Endothelial cell of umbilical vein (primary cell): ENCODE data around the gene ARHGAP45.

ENCODE experiments used
- EZH2 ChIP-seq: IDR thresholded peaks from 2 replicates; pipeline ENCODE4 v1.6.1; 2012; ENCODE audit warnings: borderline replicate concordance, low read depth, mild to moderate bottlenecking, moderate library complexity, low read length, inconsistent platforms; ENCODE audit not compliant: severe bottlenecking
- POLR2A ChIP-seq: IDR thresholded peaks from 2 replicates; pipeline ENCODE4 v1.6.1; 2012; ENCODE audit warnings: low read depth, mild to moderate bottlenecking, control low read depth, low read length
- POLR2AphosphoS5 ChIP-seq: IDR thresholded peaks from 2 replicates; pipeline ENCODE4 v1.6.1; 2012; ENCODE audit warnings: low read depth, mild to moderate bottlenecking, control low read depth, low read length, moderate library complexity; ENCODE audit not compliant: insufficient read depth
- TF ChIP-seq, protein P1 (sequence below), 2 donors: IDR thresholded peaks; 1 replicate in 1 of 2; 2 replicates in 1 of 2; pipeline ENCODE4 v1.5.1; 2011; ENCODE audit warnings: low read length in 2 of 2, mild to moderate bottlenecking in 2 of 2, moderate library complexity in 2 of 2, control low read depth in 1 of 2, inconsistent platforms in 1 of 2, low read depth in 1 of 2; ENCODE audit not compliant: insufficient read depth in 1 of 2; ENCODE audit errors: extremely low read depth in 1 of 2
- TF ChIP-seq, protein P2 (sequence below): IDR thresholded peaks from 2 replicates; pipeline ENCODE4 v1.6.1; 2011; ENCODE audit not compliant: insufficient read depth, insufficient read length

DNA sequence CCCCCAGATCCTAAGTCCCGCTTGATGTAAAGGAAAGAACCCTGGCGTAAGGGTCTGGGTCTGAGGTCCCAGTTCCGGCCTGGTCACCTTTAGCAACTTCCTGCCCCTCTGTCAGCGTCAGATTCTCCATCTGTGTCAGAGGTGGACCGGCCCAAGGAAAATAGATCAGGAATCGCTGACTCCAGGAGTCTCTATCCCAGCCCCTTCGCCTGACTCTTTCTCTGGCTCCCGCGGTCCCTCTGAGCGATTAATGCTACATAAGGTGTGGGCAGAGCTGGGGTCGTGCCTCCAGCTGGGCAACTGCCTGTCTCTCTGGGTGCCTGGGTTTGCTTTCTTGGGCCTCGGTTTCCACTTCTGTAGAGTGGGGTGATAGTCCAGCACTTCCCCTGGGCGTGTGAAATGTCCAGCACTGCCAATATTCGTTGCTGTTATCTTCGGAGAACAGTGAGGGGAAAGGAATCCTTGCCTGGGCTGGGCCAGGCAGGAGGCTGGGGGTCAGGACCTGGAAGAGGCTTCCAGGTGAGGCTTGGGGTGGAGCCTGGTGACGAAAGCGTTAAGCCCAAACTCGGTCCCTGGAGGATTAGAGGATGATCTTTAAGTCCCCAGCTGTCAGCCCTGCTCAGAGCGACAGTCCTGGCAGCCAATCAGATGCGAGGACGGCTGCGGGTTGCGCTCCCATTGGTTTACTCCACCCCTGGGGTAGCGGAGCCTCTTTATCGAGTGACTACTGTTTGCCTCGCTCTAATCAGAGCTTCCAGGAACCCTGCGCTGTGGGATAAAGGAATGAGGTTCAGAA is 26.3 kb upstream of the ARHGAP45 start:
- TF ChIP-seq POLR2A (no peak), POLR2AphosphoS5 (no peak), EZH2 (no peak)
- TF ChIP-seq, protein P1, sequence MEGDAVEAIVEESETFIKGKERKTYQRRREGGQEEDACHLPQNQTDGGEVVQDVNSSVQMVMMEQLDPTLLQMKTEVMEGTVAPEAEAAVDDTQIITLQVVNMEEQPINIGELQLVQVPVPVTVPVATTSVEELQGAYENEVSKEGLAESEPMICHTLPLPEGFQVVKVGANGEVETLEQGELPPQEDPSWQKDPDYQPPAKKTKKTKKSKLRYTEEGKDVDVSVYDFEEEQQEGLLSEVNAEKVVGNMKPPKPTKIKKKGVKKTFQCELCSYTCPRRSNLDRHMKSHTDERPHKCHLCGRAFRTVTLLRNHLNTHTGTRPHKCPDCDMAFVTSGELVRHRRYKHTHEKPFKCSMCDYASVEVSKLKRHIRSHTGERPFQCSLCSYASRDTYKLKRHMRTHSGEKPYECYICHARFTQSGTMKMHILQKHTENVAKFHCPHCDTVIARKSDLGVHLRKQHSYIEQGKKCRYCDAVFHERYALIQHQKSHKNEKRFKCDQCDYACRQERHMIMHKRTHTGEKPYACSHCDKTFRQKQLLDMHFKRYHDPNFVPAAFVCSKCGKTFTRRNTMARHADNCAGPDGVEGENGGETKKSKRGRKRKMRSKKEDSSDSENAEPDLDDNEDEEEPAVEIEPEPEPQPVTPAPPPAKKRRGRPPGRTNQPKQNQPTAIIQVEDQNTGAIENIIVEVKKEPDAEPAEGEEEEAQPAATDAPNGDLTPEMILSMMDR (IDR thresholded peaks at IDR 0.05; ENCODE audit: extremely low read depth in 1 of 2, insufficient read depth in 1 of 2, low read depth in 1 of 2, low read length in 2 of 2), result no peak
- TF ChIP-seq, protein P2, sequence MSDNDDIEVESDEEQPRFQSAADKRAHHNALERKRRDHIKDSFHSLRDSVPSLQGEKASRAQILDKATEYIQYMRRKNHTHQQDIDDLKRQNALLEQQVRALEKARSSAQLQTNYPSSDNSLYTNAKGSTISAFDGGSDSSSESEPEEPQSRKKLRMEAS, result no peak
